Erythroblast (primary cell): ENCODE measurements around the gene DUOXA2.
A peak's percentile ranks its signal among the peaks of the same experiment; 100 is the strongest.

Source experiments
- DNase-seq, 2 experiments: peaks; one replicate each; lab custom pipeline; 2025; lab: John Stamatoyannopoulos, UW
- GATA1 ChIP-seq: IDR thresholded peaks from 2 replicates; pipeline ENCODE4 v1.6.1; 2011; ENCODE audit warnings: low read depth, mild to moderate bottlenecking, control low read depth, low read length, moderate library complexity
- POLR2A ChIP-seq: IDR thresholded peaks from 2 replicates; pipeline ENCODE4 v1.6.1; 2011; ENCODE audit warnings: mild to moderate bottlenecking, low read length

Gene DUOXA2

GRCh38 chr15:45157974-45158373 is 43.8 kb downstream of the DUOXA2 start:
- DNase-seq: no peak
- TF ChIP-seq POLR2A: no peak
- TF ChIP-seq GATA1: no peak

GRCh38 chr15:45161666-45162065 is 47.5 kb downstream of the DUOXA2 start:
- no peak for DNase-seq
- TF ChIP-seq POLR2A (no peak), GATA1 (no peak)

- no peak for TF ChIP-seq POLR2A
- no peak for TF ChIP-seq GATA1
- peak; percentile 81 to 86 for DNase-seq
Observed at GRCh38 chr15:45162771-45163507, 48.8 kb downstream of the DUOXA2 start.

- no peak for DNase-seq
- TF ChIP-seq POLR2A (no peak), GATA1 (no peak)
Observed at GRCh38 chr15:45163508-45163856, 49.4 kb downstream of the DUOXA2 start.

GRCh38 chr15:45164914-45165313 is 50.8 kb downstream of the DUOXA2 start:
- TF ChIP-seq GATA1 (no peak), POLR2A (no peak)
- DNase-seq: no peak

- no peak for DNase-seq
- TF ChIP-seq GATA1: no peak
- no peak for TF ChIP-seq POLR2A
Observed at GRCh38 chr15:45165536-45165935, 51.4 kb downstream of the DUOXA2 start.

GRCh38 chr15:45166834-45167630 is 52.9 kb downstream of the DUOXA2 start:
- DNase-seq: peak; percentile 86
- TF ChIP-seq GATA1: no peak
- TF ChIP-seq POLR2A: peak; percentile 35

- TF ChIP-seq GATA1 (no peak), POLR2A (no peak)
- no peak for DNase-seq
Observed at GRCh38 chr15:45167631-45168205, 53.6 kb downstream of the DUOXA2 start.
